ENCODE measurements around the gene KDM6A.
"Not testable (repeated sequence)": the region's sequence is repeated elsewhere in the genome, so short reads cannot be mapped to it uniquely, and the experiment has no call there.

KDM6A gene

DNA sequence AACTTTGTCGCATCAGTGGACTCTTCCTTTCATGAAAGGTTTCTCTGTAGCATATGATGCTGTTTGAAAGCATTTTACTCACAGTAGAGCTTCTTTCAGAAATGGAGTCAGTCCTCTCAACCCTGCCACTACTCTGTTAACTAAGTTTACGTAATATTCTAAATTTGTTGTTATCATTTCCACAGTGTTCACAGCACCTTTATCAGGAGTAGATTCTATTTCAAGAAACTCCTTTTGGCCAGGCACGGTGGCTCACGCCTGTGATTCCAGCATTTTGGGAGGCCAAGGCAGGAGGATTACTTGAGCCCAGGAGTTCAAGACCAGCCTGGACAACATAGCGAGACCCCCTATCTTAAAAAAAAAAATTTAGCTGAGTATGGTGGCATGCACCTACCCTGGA, 90.0 kb downstream of the KDM6A start:
- DNase-seq (ENCODE audit: low spot score): no peak

DNA sequence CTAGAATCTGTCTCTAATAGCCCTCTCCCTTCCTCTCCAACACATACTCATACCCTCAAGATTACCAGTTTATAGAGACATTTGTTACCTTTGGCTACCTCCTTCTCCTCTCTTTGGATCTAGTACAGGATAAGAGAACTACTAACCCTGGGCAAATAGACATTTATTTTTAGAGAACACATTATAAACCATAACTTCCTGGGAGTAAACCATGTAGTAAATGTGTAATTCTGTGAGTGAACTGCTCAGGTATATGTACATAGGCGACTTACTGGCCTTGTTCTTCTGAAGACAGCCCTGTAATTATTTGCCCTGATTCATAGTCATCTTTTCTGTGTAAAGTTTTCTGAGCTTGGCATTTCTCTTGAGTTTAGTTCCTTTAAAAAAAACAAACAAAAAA, 94.2 kb downstream of the KDM6A start:
- no peak for DNase-seq (ENCODE audit: low spot score)

DNA sequence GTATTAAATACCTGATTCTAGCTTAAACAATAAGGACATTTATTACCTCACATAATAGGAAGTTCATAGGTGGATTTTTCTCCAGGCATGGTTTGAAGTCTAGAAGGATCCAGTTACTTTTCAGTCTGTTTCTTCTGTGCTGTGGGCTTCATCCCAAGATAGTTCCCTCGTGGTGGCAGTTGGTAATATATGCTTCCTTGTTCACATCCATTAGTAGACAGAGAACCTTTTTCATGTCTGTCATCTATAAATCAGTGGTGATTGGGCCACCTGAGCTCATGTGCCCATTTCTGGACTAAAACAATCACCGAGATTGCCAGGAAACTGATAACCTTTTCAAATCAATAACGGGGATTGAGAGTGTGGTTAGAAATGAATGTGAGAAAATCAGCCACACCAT, 97.7 kb downstream of the KDM6A start:
- no peak for DNase-seq (ENCODE audit: low spot score)

DNA sequence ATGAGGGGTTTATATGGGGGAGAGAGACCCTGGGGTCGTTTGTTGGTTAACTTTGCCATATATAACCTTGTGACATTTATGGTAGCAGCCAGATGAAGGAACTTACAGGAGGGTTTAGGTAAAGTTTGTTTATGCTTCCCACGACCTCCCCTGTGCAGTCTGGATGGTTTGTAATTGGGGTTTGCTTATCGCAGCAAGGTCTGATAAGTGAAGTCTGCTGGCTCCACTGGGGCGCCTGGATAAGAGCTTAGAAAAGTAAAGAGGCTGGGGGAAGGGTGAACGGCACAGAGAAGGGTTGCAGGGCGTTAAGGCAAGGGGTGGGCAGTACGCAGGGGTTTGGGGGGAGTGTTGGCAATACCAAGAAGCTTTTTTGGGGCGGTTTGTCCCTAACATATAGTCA, 98.7 kb downstream of the KDM6A start:
- DNase-seq (ENCODE audit: low spot score): no peak

DNA sequence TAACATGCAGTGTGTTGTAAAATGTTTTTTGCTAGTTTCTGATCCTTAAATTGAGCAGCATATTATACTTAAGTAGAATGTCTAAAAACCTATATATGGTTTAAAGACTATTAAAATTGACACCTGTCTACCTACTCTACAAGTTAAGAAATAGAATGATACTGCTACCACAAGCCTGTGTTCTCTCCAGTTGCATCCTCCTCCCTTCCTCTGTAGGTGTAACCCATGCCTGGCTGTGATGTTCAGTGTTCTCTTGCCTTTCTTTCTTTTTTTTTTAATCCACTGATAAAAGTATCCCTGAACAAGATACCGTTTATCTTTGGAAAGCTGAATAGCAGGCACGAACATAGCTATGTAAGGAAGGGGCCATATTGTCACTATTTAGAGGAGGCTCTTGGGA, 99.1 kb downstream of the KDM6A start:
- no peak for DNase-seq (ENCODE audit: low spot score)

DNA sequence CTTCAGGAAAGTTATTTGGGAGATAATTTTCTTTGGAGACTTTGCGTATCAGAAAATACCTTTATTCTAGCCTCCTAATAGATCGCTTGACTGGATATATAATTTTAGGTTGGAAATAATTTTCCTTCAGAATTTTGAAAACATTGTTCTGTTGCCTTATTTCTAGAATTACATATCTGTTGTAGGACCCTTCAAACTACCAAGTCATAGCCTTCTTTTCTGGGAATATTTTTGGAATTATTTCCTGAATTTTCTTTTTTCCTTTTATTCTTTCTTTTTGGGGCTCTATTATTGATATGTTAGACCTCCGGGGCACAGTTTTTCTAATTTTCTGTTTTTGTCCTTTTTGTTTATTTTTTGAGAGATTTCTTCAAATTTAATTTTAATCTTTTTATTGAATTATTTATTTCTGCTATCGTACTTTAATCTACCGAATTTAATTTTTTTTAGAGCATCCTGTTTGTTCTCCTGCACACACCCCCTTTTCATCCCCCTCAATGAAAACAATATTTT, 100.5 kb downstream of the KDM6A start:
- DNase-seq (ENCODE audit: low spot score): no peak

DNA sequence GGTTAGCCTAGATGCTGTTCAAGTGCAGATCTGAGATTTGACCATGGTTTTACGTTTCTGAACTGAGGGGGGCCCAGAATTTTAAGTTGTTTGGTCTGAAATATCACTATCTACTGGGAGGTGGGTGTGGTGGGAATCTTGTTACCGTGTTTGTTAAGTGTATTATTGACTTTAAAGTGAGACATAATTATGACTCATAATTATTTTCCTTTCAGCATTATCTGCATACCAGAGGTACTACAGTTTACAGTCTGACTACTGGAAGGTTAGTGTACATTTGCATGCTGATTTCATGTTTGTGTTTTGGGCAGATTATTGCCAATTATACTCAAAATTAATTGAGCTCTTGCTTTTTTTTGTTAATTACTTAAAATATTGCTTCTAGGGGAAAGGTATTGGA, 101.5 kb downstream of the KDM6A start:
- DNase-seq (ENCODE audit: low spot score): no peak

DNA sequence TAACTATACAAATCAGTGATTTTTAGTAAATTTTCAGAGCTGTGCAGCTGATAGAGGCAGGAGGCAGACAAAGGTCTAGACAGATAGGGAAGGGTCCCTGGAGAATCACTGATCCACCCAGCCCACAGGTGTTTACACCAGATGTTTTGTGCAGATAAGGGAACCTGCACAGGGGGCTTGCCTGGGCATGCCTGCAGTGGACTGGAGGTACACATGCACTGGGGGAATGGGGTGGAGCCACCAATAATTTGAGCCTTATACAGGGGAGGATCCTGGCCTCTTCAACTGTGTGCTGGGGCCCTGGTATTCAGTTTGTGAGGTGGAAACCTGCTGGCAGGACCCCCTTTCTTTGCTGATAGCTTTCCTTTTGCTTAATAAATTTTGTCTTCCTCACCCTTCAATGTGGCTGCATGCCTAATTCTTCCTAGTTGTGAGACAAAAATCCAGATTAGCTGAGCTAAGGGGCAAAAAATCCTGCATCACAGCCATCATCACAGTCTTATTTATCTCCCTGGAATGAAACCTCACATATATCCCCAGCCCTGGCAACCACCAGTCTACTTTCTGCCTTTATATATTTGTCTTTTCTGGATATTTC, 102.8 kb downstream of the KDM6A start:
- DNase-seq (ENCODE audit: low spot score): no peak

DNA sequence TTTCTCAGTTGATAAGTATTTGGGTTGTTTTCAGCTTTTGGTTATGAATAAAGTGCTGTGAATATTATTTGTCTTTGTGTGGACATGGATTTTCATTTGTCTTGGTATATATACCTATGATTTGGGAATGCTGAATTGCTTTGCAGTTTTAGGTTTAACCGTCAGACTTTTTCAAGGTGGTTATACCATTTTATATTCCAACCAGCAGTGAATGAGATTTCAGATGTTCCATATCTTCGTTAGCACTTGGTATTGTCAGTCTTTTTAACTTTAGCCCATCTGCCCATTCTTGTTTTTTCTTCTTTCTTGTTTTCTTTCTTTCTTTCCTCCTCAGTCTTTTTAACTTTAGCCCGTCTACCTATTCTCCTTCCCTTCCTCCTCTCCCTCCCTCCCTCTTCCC, 106.0 kb downstream of the KDM6A start:
- no peak for DNase-seq (ENCODE audit: low spot score)

DNA sequence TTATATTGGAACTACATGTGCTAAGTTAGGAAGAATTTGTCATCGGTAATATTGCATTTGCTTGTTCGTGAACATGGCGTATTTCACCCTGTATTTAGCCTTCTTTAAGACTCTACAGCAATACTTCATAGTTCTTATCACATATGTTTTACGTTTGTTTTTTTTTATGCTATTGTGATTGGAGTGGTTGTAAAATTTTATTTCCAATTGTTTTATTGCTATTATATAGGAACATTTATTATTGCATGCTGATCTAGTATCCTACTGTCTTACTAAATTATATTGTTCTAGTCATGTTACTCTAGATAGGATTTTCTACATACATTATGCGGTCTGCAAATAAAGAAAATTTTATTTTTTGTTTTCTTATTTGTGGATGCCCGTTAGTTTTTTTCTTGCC, 107.4 kb downstream of the KDM6A start:
- DNase-seq (ENCODE audit: low spot score): no peak

DNA sequence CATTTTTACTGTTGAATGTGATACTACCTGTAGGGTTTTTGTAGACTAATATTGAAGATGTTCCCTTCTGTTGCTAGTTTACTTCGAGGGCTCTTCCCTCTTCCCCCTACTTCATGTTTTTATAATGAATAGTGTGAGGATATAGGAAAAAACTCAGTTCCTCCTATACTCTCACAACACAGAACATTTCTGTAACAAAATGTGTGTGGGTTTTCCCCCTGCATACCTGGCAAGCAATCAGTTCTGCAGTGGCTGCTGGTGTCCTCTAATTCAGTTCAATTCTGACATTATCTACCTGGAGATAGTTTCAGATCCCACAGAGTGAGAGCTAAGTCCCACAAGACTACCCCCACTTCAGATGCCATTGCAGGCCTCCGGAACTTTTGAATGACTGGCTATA, 107.9 kb downstream of the KDM6A start:
- DNase-seq (ENCODE audit: low spot score): no peak

DNA sequence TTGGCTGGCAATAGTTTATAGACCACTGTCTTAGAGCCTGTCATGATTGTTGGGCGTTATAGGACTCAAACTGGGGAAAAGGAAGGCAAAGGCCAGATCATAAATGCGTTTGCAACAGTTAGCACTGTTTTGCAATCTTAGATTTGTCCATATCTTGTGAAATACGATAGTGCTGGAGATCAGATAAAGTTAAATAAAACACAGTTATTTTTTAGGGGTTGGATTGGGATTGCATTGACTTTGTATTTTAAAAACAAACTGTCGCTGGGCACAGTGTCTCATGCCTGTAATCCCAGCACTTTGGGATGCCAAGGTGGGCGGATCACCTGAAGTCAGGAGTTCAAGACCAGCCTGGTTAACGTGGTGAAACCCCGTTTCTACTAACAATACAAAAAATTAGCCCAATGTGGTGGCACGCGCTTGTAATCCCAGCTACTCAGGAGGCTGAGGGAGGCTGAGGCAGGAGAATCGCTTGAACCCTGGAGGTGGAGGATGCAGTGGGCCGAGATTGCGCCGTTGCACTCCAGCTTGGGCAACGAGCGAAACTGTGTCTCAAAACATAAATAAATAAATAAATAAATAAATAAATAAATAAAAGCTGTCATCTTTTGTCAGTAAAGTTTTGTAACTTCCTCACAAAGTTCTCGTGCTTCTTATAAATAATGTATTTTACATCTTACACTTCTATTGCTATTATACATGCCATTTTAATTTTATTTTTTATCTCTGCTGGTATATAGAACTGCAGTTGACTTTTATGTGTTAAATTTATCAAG, 117.2 kb downstream of the KDM6A start:
- no peak for DNase-seq (ENCODE audit: low spot score)

DNA sequence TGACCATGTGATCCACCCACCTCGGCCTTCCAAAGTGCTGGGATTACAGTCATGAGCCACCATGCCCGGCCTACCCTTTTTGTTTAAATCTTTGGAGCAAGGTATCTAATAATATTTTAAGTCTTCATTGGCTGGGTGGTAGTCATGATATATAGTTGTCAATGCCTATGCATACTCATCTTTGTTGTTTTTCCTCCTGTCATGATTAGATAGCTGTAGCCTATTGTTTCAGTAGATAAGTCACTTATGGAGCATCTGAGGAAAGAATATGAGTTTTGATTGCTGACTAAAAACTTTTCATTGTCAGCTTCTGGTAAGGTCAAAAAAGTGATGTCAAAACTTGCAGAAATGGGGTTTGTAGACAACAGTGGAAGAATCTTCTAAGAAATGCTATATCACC, 119.8 kb downstream of the KDM6A start:
- no peak for DNase-seq (ENCODE audit: low spot score)

DNA sequence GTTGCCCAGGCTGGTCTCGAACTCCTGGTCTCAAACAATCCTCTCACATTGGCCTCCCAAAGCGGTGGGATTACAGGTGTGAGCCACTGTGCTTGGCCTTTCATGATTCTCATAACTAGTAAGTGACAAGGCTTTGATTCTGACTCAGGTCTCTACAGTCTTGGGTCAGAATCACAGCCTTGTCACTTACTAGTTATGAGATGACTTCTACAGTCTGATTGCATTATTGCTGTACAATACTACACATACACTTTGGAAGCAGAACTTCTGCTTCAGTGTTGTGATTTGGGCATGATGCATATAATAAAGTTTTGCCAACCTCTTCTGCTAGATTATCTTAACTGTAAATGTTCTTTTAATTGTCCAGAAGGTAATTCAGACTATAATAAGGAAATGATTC, 123.3 kb downstream of the KDM6A start:
- DNase-seq (ENCODE audit: low spot score): no peak

DNA sequence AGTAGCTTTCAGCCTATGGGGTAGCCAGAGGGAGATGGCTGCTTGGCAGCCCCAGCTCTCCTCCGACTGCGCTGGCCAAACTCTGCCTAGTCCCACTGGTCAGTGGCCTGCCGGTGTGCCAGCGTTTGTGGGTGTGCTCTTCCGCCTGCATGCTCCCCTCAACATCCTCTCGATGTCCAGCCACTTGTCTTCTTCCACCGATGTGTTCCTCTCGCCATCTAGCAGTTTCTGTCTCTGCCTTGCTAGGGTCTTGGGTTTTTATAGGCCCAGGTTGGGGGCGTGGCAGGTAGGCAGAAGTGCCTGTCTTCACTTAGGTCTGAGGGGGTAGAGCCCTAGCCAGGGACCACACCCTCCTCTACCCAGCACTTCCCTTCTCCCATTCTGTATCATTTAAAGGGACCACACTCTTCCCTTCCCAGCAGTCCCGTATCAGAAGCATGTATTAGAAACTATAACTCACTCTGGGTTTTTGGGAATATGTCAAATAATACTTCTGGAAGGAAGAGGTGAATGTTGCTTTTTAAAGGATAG, 124.4 kb downstream of the KDM6A start:
- DNase-seq (ENCODE audit: low spot score): no peak

DNA sequence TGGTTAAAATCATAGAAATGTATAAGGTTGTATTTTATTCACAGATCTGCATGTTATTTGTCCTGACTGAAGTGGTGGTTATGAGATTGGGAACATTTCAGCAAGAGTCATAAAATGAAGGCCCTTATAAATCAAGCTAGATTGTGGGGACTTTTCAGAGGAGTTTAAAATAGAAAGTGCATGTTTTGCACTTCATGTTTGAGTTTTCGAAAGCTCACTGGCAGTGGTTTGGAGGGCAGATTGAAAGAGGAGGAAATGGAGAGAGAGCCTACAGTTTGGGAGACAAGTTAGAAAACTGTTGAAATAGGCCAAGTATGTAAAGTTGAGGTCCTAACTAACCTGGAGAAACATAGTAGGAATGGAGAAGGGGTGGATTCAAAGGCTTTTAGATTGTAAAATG, 124.9 kb downstream of the KDM6A start:
- no peak for DNase-seq (ENCODE audit: low spot score)

DNA sequence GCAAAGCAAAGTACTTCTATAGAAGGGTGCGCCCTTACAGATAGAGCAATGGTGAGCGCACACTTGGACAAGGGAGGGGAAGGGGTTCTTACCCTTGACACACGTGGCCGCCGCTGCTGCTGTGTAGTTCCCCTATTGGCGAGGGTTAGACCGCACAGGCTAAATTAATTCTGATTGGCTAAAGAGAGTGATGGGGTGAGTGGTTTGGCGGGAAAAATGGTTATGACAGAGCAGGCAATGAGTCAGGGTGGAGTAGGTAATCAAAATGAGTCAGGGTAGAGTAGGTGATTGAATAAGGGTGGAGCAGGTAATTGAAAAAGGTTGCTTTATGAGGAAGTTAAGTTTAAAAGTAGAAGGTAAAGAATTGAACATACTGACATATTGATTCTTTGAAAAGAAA, 126.2 kb downstream of the KDM6A start:
- DNase-seq (ENCODE audit: low spot score): not testable (repeated sequence)

DNA sequence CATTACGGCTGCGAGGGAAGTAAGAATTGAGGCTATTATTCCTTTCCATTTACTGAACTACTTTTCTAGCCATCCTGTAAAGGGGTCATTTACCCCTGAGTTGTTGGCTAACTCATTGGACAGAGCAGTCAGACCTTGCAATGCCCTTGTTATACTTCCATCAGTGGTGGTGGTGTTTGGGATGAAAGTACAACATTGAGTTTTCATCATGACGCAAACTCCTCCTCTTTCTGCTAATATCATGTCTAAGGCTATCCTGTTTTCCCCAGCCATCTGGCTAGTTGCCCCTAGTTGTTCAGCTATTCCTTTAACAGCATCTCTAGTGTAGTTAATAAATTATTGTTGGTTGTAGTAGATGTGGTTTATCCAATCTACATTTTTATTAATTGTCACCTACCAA, 126.9 kb downstream of the KDM6A start:
- not testable (repeated sequence) for DNase-seq (ENCODE audit: low spot score)

DNA sequence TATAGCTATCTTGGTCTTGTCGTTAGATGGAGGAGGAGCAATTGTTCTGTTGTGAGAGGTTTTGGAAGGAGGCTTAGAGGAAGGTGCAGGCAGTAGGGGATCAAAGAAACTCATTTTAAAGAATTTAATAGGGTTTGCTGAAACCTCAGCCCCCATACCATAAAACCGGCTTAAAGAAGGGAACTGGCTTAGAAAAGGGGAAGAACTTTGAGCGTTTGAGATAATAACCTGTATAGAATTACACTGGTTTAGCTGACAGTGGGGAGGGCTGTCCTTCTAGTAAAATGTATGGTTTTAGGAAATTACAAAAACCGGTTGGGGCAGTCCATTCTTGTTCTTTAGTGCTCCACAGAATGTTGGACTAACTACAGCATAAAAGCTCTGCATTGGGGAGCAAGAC, 128.1 kb downstream of the KDM6A start:
- DNase-seq (ENCODE audit: low spot score): no peak

DNA sequence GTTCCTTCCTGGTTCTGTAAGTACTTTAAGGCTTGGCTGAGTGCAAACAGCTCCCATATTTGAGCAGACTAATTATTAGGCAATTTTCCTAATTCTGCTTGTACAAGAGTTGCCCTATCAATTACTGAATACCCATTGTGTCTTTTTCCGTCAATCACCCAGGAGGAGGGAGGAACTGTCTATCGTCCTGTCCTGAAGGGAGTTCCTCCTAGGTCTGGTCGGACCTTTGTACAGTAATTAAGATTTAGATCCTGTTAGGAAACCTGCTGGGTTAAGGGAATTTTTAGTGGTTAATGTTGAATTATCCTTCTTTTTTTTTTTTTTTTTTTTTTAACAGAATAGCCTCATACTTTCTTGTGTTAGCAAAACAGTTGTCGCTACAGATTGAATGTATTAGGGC, 130.1 kb downstream of the KDM6A start:
- no peak for DNase-seq (ENCODE audit: low spot score)

DNA sequence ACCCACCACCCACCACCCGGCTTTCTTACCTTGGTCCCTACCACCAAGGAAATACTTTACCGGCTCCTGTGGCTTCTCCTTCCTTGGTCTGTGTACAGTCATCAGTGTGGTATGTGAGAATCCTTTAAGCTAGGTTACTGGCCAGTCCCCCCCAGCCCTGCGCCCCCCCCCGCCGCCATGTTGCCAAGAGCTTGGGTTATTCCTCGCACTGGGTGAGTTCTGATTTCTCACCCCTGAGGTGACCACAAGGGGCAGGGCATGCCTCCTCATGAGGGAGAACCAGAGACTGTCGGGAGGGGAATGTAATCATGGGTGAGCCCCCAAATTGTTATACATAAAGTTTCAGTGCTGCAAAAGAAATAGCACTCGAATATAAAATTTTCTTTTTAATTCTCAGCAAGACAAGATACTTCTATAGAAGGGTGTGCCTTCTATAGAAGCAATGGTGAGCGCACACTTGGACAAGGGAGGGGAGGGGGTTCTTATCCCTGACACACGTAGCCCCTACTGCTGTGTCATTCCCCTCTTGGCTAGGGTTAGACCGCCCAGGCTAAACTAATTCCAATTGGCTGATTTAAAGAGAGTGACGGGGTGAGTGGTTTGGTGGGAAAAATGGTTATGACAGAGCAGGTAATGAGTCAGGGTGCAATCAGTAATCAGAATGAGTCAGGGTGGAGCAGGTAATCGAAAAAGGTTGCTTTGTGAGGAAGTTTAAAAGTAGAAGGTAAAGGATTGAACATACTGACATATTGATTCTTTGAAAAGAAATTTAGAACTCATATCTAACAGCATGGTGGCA, 133.2 kb downstream of the KDM6A start:
- DNase-seq (ENCODE audit: low spot score): no peak

DNA sequence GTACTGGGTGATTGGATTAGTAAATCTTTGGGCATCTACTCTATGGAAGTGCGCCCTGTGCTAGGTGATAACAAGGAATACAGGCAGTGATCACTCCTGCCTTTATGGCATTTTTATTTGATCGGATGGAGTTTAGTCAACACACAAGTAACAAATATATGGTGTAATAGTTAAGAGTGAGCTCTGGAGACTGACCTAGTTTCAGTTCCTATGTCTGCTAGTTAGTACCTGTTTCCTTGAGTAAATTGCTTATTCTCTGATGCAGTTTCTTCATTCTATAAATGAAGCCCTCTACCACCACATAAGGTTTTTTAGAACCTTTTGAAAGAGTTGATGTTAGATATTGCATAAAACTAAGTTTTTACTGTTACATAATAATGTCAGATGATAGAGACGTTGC, 134.6 kb downstream of the KDM6A start:
- no peak for DNase-seq (ENCODE audit: low spot score)
